Measurements from ENCODE around the gene UACA.
"Not testable (repeated sequence)": the region's sequence is repeated elsewhere in the genome, so short reads cannot be mapped to it uniquely, and the experiment has no call there.

The UACA gene

GRCh38 chr15:70628549-70628896, 134.8 kb downstream of the UACA start:
- no peaks in the 10 kb centered on the region for H3K9me3 Mint-ChIP-seq
- peaks cover 11% of the 10 kb centered on the region for H3K27me3 Mint-ChIP-seq
- H3K4me1 Mint-ChIP-seq (ENCODE audit: low read depth): no peaks in the 10 kb centered on the region
- H3K27ac Mint-ChIP-seq: no peak overlapping the region
- H3K36me3 Mint-ChIP-seq (ENCODE audit: low read depth): no peaks in the 10 kb centered on the region
- H3K4me3 Mint-ChIP-seq: no peak overlapping the region

GRCh38 chr15:70627734-70628548, 135.4 kb downstream of the UACA start:
- Mint-ChIP-seq H3K9me3 (no peaks in the 10 kb centered on the region), H3K4me1 (ENCODE audit: low read depth) (no peaks in the 10 kb centered on the region), H3K4me3 (no peak overlapping the region), H3K27me3 (peaks cover 7% of the 10 kb centered on the region), H3K36me3 (ENCODE audit: low read depth) (no peaks in the 10 kb centered on the region), H3K27ac (no peak overlapping the region)

GRCh38 chr15:70627322-70627721, 136.0 kb downstream of the UACA start:
- no peaks in the 10 kb centered on the region for H3K4me1 Mint-ChIP-seq (ENCODE audit: low read depth)

GRCh38 chr15:70625438-70625837, 137.9 kb downstream of the UACA start:
- Mint-ChIP-seq H3K36me3 (ENCODE audit: low read depth) (no peaks in the 10 kb centered on the region), H3K4me1 (ENCODE audit: low read depth) (no peaks in the 10 kb centered on the region), H3K27me3 (peaks cover 12% of the 10 kb centered on the region), H3K27ac (no peak overlapping the region), H3K9me3 (no peaks in the 10 kb centered on the region), H3K4me3 (no peak overlapping the region)

More at GRCh38 chr15:70627322-70627721, 136.0 kb downstream of the UACA start:
- Mint-ChIP-seq H3K27ac (no peak overlapping the region), H3K36me3 (ENCODE audit: low read depth) (no peaks in the 10 kb centered on the region), H3K4me3 (no peak overlapping the region), H3K27me3 (peaks cover 5% of the 10 kb centered on the region), H3K9me3 (no peaks in the 10 kb centered on the region)

GRCh38 chr15:70625011-70625410, 138.3 kb downstream of the UACA start:
- Mint-ChIP-seq H3K9me3 (no peaks in the 10 kb centered on the region), H3K4me3 (no peak overlapping the region), H3K27ac (no peak overlapping the region), H3K36me3 (ENCODE audit: low read depth) (no peaks in the 10 kb centered on the region), H3K27me3 (peaks cover 13% of the 10 kb centered on the region), H3K4me1 (ENCODE audit: low read depth) (no peaks in the 10 kb centered on the region)

GRCh38 chr15:70618929-70619328, 144.4 kb downstream of the UACA start:
- H3K4me1 Mint-ChIP-seq (ENCODE audit: low read depth): no peaks in the 10 kb centered on the region
- H3K36me3 Mint-ChIP-seq (ENCODE audit: low read depth): no peaks in the 10 kb centered on the region
- H3K27me3 Mint-ChIP-seq: peaks cover 11% of the 10 kb centered on the region
- H3K9me3 Mint-ChIP-seq: no peaks in the 10 kb centered on the region
- H3K27ac Mint-ChIP-seq: no peak overlapping the region
- H3K4me3 Mint-ChIP-seq: no peak overlapping the region

- Mint-ChIP-seq H3K9me3 (no peaks in the 10 kb centered on the region), H3K27me3 (peaks cover 11% of the 10 kb centered on the region), H3K36me3 (ENCODE audit: low read depth) (no peaks in the 10 kb centered on the region), H3K27ac (no peak overlapping the region), H3K4me3 (no peak overlapping the region), H3K4me1 (ENCODE audit: low read depth) (no peaks in the 10 kb centered on the region)
Observed at GRCh38 chr15:70617911-70618287, 145.5 kb downstream of the UACA start.

- Mint-ChIP-seq H3K4me3 (no peak overlapping the region), H3K36me3 (ENCODE audit: low read depth) (no peaks in the 10 kb centered on the region), H3K27ac (no peak overlapping the region), H3K27me3 (peaks cover 8% of the 10 kb centered on the region), H3K4me1 (ENCODE audit: low read depth) (no peaks in the 10 kb centered on the region), H3K9me3 (no peaks in the 10 kb centered on the region)
Observed at GRCh38 chr15:70617076-70617910, 146.1 kb downstream of the UACA start.

- not testable (repeated sequence) for H3K36me3 Mint-ChIP-seq (ENCODE audit: low read depth); H3K27ac Mint-ChIP-seq; H3K9me3 Mint-ChIP-seq; H3K4me1 Mint-ChIP-seq (ENCODE audit: low read depth); H3K27me3 Mint-ChIP-seq; H3K4me3 Mint-ChIP-seq
Observed at GRCh38 chr15:70616311-70616756, 147.0 kb downstream of the UACA start.

- Mint-ChIP-seq H3K36me3 (ENCODE audit: low read depth) (no peaks in the 10 kb centered on the region), H3K4me3 (no peak overlapping the region), H3K4me1 (ENCODE audit: low read depth) (no peaks in the 10 kb centered on the region), H3K27ac (no peak overlapping the region), H3K9me3 (no peaks in the 10 kb centered on the region), H3K27me3 (peaks cover 3% of the 10 kb centered on the region)
Observed at GRCh38 chr15:70615435-70616310, 147.7 kb downstream of the UACA start.

- Mint-ChIP-seq H3K27ac (no peak overlapping the region), H3K9me3 (no peaks in the 10 kb centered on the region), H3K4me1 (ENCODE audit: low read depth) (no peaks in the 10 kb centered on the region), H3K4me3 (no peak overlapping the region), H3K27me3 (no peaks in the 10 kb centered on the region), H3K36me3 (ENCODE audit: low read depth) (no peaks in the 10 kb centered on the region)
Observed at GRCh38 chr15:70614221-70614620, 149.1 kb downstream of the UACA start.

GRCh38 chr15:70613271-70613670, 150.1 kb downstream of the UACA start:
- Mint-ChIP-seq H3K9me3 (no peaks in the 10 kb centered on the region), H3K4me1 (ENCODE audit: low read depth) (no peaks in the 10 kb centered on the region), H3K27me3 (no peaks in the 10 kb centered on the region), H3K27ac (no peak overlapping the region), H3K36me3 (ENCODE audit: low read depth) (no peaks in the 10 kb centered on the region), H3K4me3 (no peak overlapping the region)

- no peaks in the 10 kb centered on the region for H3K4me1 Mint-ChIP-seq (ENCODE audit: low read depth)
- H3K4me3 Mint-ChIP-seq: no peak overlapping the region
- H3K27ac Mint-ChIP-seq: no peak overlapping the region
- H3K36me3 Mint-ChIP-seq (ENCODE audit: low read depth): no peaks in the 10 kb centered on the region
- no peaks in the 10 kb centered on the region for H3K27me3 Mint-ChIP-seq
- no peaks in the 10 kb centered on the region for H3K9me3 Mint-ChIP-seq
Observed at GRCh38 chr15:70611286-70611685, 152.1 kb downstream of the UACA start.

- H3K27ac Mint-ChIP-seq: no peak overlapping the region
- H3K27me3 Mint-ChIP-seq: no peaks in the 10 kb centered on the region
- no peak overlapping the region for H3K4me3 Mint-ChIP-seq
- H3K36me3 Mint-ChIP-seq (ENCODE audit: low read depth): no peaks in the 10 kb centered on the region
- no peaks in the 10 kb centered on the region for H3K9me3 Mint-ChIP-seq
- H3K4me1 Mint-ChIP-seq (ENCODE audit: low read depth): no peaks in the 10 kb centered on the region
Observed at GRCh38 chr15:70610541-70610940, 152.8 kb downstream of the UACA start.

GRCh38 chr15:70609889-70610288, 153.5 kb downstream of the UACA start:
- Mint-ChIP-seq H3K9me3 (no peaks in the 10 kb centered on the region), H3K4me3 (no peak overlapping the region), H3K27me3 (no peaks in the 10 kb centered on the region), H3K36me3 (ENCODE audit: low read depth) (no peaks in the 10 kb centered on the region), H3K4me1 (ENCODE audit: low read depth) (no peaks in the 10 kb centered on the region), H3K27ac (no peak overlapping the region)
